ENCODE results near the gene TPR.

- TF ChIP-seq, protein P1, sequence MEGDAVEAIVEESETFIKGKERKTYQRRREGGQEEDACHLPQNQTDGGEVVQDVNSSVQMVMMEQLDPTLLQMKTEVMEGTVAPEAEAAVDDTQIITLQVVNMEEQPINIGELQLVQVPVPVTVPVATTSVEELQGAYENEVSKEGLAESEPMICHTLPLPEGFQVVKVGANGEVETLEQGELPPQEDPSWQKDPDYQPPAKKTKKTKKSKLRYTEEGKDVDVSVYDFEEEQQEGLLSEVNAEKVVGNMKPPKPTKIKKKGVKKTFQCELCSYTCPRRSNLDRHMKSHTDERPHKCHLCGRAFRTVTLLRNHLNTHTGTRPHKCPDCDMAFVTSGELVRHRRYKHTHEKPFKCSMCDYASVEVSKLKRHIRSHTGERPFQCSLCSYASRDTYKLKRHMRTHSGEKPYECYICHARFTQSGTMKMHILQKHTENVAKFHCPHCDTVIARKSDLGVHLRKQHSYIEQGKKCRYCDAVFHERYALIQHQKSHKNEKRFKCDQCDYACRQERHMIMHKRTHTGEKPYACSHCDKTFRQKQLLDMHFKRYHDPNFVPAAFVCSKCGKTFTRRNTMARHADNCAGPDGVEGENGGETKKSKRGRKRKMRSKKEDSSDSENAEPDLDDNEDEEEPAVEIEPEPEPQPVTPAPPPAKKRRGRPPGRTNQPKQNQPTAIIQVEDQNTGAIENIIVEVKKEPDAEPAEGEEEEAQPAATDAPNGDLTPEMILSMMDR (IDR thresholded peaks at IDR 0.05 in 8 of 11, conservative IDR thresholded peaks at IDR 0.05 in 3 of 11): peak in 8 of 11 experiments; percentile 29 to 70 (median 50)
- TF ChIP-seq POLR2A (IDR thresholded peaks at IDR 0.05) (no peak), POLR2AphosphoS5 (IDR thresholded peaks at IDR 0.05) (peak in 1 of 3 donors; percentile 10)
Observed at GRCh38 chr1:186304982-186305949, 69.8 kb downstream of the TPR start.
